ENCODE results near the gene HPS4.

HPS4 gene

GRCh38 chr22:26479792-26480610 lies 3.6 kb downstream of the HPS4 start:
- TF ChIP-seq EZH2phosphoT487 (IDR thresholded peaks at IDR 0.05; ENCODE audit: borderline replicate concordance, low read length) (no peak), CTCF (IDR thresholded peaks at IDR 0.05; ENCODE audit: low read depth, low read length, poor library complexity, severe bottlenecking) (no peak)
- Histone ChIP-seq H3K36me3 (ENCODE audit: control insufficient read depth, low read length) (peaks cover 76% of the 10 kb centered on the region), H3K4me2 (ENCODE audit: low read length) (peak overlapping the region; percentile 98), H3K9me2 (replicated peaks; ENCODE audit: control insufficient read depth, low read length) (no peaks in the 10 kb centered on the region), H3K4me1 (ENCODE audit: control insufficient read depth, low read length) (peaks cover 72% of the 10 kb centered on the region), H3K79me2 (ENCODE audit: control insufficient read depth, low read length) (peaks cover 98% of the 10 kb centered on the region), H3K4me3 (ENCODE audit: low read length) (peak overlapping the region; percentile 97), H3K9me3 (ENCODE audit: control insufficient read depth, insufficient read depth, low read length) (no peaks in the 10 kb centered on the region), H4K20me1 (ENCODE audit: control insufficient read depth, insufficient read depth, low read depth, low read length) (no peaks in the 10 kb centered on the region), H3K27ac (ENCODE audit: low read depth, low read length) (peak overlapping the region; percentile 98), H3F3A (ENCODE audit: control insufficient read depth, insufficient read depth) (peaks cover 35% of the 10 kb centered on the region), H3K27me3 (ENCODE audit: control insufficient read depth, low read length) (no peaks in the 10 kb centered on the region)

GRCh38 chr22:26479043-26479791 lies 4.4 kb downstream of the HPS4 start:
- peak overlapping the region; percentile 97 for H3K4me3 ChIP-seq (ENCODE audit: low read length)
- no peaks in the 10 kb centered on the region for H4K20me1 ChIP-seq (ENCODE audit: control insufficient read depth, insufficient read depth, low read depth, low read length)
- TF ChIP-seq CTCF (IDR thresholded peaks at IDR 0.05; ENCODE audit: low read depth, low read length, poor library complexity, severe bottlenecking) (peak; percentile 36), EZH2phosphoT487 (IDR thresholded peaks at IDR 0.05; ENCODE audit: borderline replicate concordance, low read length) (no peak)
- peaks cover 68% of the 10 kb centered on the region for H3K4me1 ChIP-seq (ENCODE audit: control insufficient read depth, low read length)
- H3K79me2 ChIP-seq (ENCODE audit: control insufficient read depth, low read length): peaks cover 98% of the 10 kb centered on the region
- no peaks in the 10 kb centered on the region for H3K9me2 ChIP-seq (replicated peaks; ENCODE audit: control insufficient read depth, low read length)
- H3K27ac ChIP-seq (ENCODE audit: low read depth, low read length): peak overlapping the region; percentile 98
- peaks cover 29% of the 10 kb centered on the region for H3F3A ChIP-seq (ENCODE audit: control insufficient read depth, insufficient read depth)
- no peaks in the 10 kb centered on the region for H3K27me3 ChIP-seq (ENCODE audit: control insufficient read depth, low read length)
- H3K36me3 ChIP-seq (ENCODE audit: control insufficient read depth, low read length): peaks cover 83% of the 10 kb centered on the region
- peak overlapping the region; percentile 98 for H3K4me2 ChIP-seq (ENCODE audit: low read length)
- H3K9me3 ChIP-seq (ENCODE audit: control insufficient read depth, insufficient read depth, low read length): no peaks in the 10 kb centered on the region

- Histone ChIP-seq H3F3A (ENCODE audit: control insufficient read depth, insufficient read depth) (peaks cover 19% of the 10 kb centered on the region), H3K4me2 (ENCODE audit: low read length) (peak overlapping the region; percentile 98), H3K4me3 (ENCODE audit: low read length) (peak overlapping the region; percentile 97), H4K20me1 (ENCODE audit: control insufficient read depth, insufficient read depth, low read depth, low read length) (no peaks in the 10 kb centered on the region), H3K9me3 (ENCODE audit: control insufficient read depth, insufficient read depth, low read length) (no peaks in the 10 kb centered on the region), H3K9me2 (replicated peaks; ENCODE audit: control insufficient read depth, low read length) (no peaks in the 10 kb centered on the region), H3K79me2 (ENCODE audit: control insufficient read depth, low read length) (peaks cover 94% of the 10 kb centered on the region), H3K27me3 (ENCODE audit: control insufficient read depth, low read length) (no peaks in the 10 kb centered on the region), H3K27ac (ENCODE audit: low read depth, low read length) (peak overlapping the region; percentile 9; the same call in 1 of the 2 replicates), H3K36me3 (ENCODE audit: control insufficient read depth, low read length) (peaks cover 92% of the 10 kb centered on the region), H3K4me1 (ENCODE audit: control insufficient read depth, low read length) (peaks cover 61% of the 10 kb centered on the region)
- TF ChIP-seq EZH2phosphoT487 (IDR thresholded peaks at IDR 0.05; ENCODE audit: borderline replicate concordance, low read length): no peak
- no peak for TF ChIP-seq CTCF (IDR thresholded peaks at IDR 0.05; ENCODE audit: low read depth, low read length, poor library complexity, severe bottlenecking)
Observed at GRCh38 chr22:26477341-26477731, 6.2 kb downstream of the HPS4 start.
